ENCODE results near the gene PLXNB1. TPM values are rescaled to one million over a fixed set of nuclear protein-coding genes. Genes with fewer than 3 reads are reported as not detected.

The PLXNB1 gene
- polyA plus RNA-seq, 2 of the 4 experiments (the other 2 are of a cell fraction) = 10.0 to 20.9 TPM

DNA sequence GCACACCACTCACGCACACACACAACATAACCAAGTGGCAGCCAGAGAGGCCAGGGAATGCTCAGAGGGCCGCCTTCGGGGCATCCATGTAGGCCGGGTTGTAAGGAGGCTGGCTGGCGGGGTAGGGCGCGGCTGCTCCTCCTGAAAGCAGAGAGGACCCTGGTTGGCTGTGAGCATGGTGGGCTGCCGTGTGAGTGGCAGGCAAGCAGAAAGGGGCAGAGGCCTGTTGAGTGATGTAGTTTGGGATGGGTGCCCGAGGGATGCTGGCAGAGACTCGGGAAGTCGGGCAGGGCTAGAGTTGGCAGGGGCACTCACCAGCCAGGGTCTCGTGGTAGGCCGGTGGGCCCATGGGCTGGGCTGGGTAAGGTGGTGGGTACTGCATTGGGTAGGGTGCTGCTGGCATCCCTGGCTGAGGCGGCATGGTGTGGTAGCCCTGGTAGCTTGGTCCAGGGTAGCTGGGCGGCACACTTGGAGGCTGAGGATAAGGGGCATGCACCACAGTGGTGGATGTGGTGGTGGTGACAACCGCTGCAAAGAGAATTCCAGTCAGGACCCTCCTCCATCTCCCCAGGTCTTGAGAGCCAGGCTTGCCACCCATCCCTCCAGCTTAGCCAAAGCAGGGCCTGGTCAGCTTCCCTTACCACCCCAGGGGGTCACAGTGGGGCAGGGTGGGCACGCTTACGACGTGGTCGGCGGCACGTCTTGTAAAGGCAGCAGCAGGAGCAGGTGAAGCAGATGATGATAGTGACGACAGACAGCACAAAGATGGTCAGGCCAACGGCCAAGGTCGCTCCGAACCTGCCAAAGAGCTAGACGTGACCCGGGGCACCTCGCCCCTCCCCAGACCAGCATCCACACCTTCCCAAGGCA, 39.4 kb upstream of the PLXNB1 start:
- 95% methylated on average over 29 of the region's 29 CpGs for WGBS (ENCODE audit: missing lambda C conversion rate)
- Histone ChIP-seq H3K27ac (no peak overlapping the region), H3K4me1 (peaks cover 62% of the 10 kb centered on the region), H3K9me3 (no peaks in the 10 kb centered on the region), H3K4me2 (no peak overlapping the region), H3K4me3 (no peak overlapping the region)
- TF ChIP-seq ZNF302 (CRISPR knock-in tag; IDR thresholded peaks at IDR 0.05) (no peak), PHF8 (IDR thresholded peaks at IDR 0.05; ENCODE audit: borderline replicate concordance, low read depth) (no peak), TP53 (CRISPR knock-in tag; IDR thresholded peaks at IDR 0.05) (no peak), EP300 (IDR thresholded peaks at IDR 0.05) (no peak), POLR2AphosphoS2 (conservative IDR thresholded peaks at IDR 0.05; ENCODE audit: low read length) (no peak), RFX5 (IDR thresholded peaks at IDR 0.05) (no peak), POLR2A (IDR thresholded peaks at IDR 0.05; ENCODE audit: low read length) (no peak), SREBF2 (IDR thresholded peaks at IDR 0.05) (no peak), CEBPB (IDR thresholded peaks at IDR 0.05) (no peak), RCOR1 (IDR thresholded peaks at IDR 0.05; ENCODE audit: low read depth, low read length) (no peak), CBX8 (IDR thresholded peaks at IDR 0.05) (no peak), NR3C1 (IDR thresholded peaks at IDR 0.05) (no peak)
- TF ChIP-seq, protein P1, sequence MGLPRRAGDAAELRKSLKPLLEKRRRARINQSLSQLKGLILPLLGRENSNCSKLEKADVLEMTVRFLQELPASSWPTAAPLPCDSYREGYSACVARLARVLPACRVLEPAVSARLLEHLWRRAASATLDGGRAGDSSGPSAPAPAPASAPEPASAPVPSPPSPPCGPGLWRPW (IDR thresholded peaks at IDR 0.05) = no peak
- ATAC-seq = no peak
- ChIA-PET POLR2A (no interaction called here), CTCF (interaction anchor here (0.8 kb wide), 2 partner anchors 38 to 80 kb away, joined by 3 to 4 read pairs; no protein-coding TSS in a partner anchor)
- no peak for DNase-seq (ENCODE audit: low read depth in 1 of 2, low spot score in 1 of 2)
- no peak for FAIRE-seq

DNA sequence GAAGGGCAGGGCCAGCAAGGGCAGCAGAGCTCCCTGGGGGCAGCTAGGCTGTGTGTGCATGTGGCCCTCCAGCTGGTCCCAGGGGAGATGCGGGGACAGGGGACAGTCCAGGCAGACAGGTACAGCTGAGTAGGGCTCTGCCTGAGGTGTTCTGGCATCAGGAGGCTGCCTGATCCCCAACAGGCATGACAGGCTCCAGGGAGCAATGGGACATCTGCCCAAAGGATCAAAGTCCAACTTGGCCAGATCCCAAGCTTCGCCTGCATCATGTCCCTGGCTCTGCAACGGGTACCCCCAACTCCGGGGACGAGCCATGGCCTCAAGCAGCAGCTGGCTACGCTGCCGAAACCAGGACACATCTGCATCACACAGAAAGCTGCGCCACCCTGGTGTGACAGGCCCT, 38.4 kb upstream of the PLXNB1 start:
- Histone ChIP-seq H3K4me3 (no peak overlapping the region), H3K4me1 (peaks cover 55% of the 10 kb centered on the region), H3K4me2 (peak overlapping the region; percentile 91; the same call in 2 of the 3 replicates), H3K27ac (peak overlapping the region in 1 of 2 experiments; percentile 96; a peak in 1 of 6 replicates), H3K9me3 (no peaks in the 10 kb centered on the region)
- no peak for DNase-seq (ENCODE audit: low read depth in 1 of 2, low spot score in 1 of 2)
- CTCF ChIA-PET = interaction anchor here (0.7 kb wide), 1 partner anchor 21 kb away, joined by 6 read pairs; no protein-coding TSS in a partner anchor
- TF ChIP-seq ESRRA (IDR thresholded peaks at IDR 0.05; ENCODE audit: borderline replicate concordance, low read length) = no peak
- TF ChIP-seq HDAC2 (IDR thresholded peaks at IDR 0.05) = no peak
- TF ChIP-seq, protein P2, sequence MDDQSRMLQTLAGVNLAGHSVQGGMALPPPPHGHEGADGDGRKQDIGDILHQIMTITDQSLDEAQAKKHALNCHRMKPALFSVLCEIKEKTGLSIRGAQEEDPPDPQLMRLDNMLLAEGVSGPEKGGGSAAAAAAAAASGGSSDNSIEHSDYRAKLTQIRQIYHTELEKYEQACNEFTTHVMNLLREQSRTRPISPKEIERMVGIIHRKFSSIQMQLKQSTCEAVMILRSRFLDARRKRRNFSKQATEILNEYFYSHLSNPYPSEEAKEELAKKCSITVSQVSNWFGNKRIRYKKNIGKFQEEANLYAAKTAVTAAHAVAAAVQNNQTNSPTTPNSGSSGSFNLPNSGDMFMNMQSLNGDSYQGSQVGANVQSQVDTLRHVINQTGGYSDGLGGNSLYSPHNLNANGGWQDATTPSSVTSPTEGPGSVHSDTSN (IDR thresholded peaks at IDR 0.05) = no peak
- no peak for TF ChIP-seq RNF2 (IDR thresholded peaks at IDR 0.05; ENCODE audit: borderline replicate concordance, low read depth)
- TF ChIP-seq, protein P3, sequence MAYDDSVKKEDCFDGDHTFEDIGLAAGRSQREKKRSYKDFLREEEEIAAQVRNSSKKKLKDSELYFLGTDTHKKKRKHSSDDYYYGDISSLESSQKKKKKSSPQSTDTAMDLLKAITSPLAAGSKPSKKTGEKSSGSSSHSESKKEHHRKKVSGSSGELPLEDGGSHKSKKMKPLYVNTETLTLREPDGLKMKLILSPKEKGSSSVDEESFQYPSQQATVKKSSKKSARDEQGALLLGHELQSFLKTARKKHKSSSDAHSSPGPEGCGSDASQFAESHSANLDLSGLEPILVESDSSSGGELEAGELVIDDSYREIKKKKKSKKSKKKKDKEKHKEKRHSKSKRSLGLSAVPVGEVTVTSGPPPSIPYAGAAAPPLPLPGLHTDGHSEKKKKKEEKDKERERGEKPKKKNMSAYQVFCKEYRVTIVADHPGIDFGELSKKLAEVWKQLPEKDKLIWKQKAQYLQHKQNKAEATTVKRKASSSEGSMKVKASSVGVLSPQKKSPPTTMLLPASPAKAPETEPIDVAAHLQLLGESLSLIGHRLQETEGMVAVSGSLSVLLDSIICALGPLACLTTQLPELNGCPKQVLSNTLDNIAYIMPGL (CRISPR knock-in tag; IDR thresholded peaks at IDR 0.05; ENCODE audit: borderline replicate concordance) = no peak
- TF ChIP-seq FOSL2 (IDR thresholded peaks at IDR 0.05) = no peak
- no peak for TF ChIP-seq FOSL2 (CRISPR knock-in tag; IDR thresholded peaks at IDR 0.05)
- TF ChIP-seq CEBPB (IDR thresholded peaks at IDR 0.05) = no peak
- FAIRE-seq = no peak
- 70% methylated on average over 6 of the region's 8 CpGs for WGBS (ENCODE audit: missing lambda C conversion rate)
- POLR2A ChIA-PET = no interaction called here
- no peak for ATAC-seq

Data from A549 (cell line).